ENCODE data around the gene COPS7A.

Gene COPS7A

DNA sequence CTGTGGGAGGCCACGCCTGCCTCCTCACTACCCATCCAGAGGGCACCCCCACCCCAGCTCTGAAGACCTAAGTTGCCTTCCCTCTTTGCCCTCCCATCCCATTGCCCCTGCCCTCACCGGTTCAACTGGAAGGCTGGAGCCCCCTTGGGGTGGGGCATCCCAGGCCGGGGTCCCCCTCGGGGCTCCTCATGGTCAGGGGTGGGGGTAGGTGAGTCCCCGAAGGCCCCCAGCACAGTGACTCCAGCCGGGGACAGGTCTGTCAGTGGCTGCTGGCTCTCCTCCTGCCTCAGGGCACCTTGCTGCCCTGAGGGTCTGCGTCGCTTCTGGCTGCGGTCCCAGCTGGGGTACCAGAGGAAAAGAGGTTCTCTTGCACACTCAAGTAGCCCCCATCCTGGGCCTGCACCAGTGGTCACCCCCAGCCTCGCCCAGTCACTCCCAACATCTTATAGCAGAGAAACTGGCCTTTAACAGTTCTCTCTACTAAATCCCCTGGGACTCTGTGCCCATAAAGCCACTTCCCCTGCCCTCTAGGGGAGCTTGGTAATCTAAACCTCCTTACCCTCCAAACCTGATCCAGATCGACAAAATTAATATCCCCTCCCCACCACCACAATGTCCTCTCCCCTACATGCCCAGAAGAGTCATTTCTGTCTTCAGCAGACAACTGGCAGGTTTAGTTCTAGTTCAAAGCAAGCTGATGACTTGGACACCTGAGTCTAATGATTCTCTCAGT lies 28.4 kb upstream of the COPS7A start:
- no peak overlapping the region for H3K9ac ChIP-seq (ENCODE audit: low read depth, low read length)
- H3K4me3 ChIP-seq (ENCODE audit: low read length), result no peak overlapping the region
- peaks cover 19% of the 10 kb centered on the region for H3K27me3 ChIP-seq (ENCODE audit: insufficient read depth, low read length)
- H3K36me3 ChIP-seq (ENCODE audit: insufficient read depth, low read depth, low read length), result peaks cover 8% of the 10 kb centered on the region; the same call in 1 of the 2 replicates
- no peaks in the 10 kb centered on the region for H3K9me3 ChIP-seq (ENCODE audit: insufficient read depth, low read depth, low read length)
- H3K4me1 ChIP-seq (ENCODE audit: insufficient read depth, low read length), result no peaks in the 10 kb centered on the region; the same call in 1 of the 2 replicates
- no peak overlapping the region for H3K27ac ChIP-seq (ENCODE audit: low read length)

DNA sequence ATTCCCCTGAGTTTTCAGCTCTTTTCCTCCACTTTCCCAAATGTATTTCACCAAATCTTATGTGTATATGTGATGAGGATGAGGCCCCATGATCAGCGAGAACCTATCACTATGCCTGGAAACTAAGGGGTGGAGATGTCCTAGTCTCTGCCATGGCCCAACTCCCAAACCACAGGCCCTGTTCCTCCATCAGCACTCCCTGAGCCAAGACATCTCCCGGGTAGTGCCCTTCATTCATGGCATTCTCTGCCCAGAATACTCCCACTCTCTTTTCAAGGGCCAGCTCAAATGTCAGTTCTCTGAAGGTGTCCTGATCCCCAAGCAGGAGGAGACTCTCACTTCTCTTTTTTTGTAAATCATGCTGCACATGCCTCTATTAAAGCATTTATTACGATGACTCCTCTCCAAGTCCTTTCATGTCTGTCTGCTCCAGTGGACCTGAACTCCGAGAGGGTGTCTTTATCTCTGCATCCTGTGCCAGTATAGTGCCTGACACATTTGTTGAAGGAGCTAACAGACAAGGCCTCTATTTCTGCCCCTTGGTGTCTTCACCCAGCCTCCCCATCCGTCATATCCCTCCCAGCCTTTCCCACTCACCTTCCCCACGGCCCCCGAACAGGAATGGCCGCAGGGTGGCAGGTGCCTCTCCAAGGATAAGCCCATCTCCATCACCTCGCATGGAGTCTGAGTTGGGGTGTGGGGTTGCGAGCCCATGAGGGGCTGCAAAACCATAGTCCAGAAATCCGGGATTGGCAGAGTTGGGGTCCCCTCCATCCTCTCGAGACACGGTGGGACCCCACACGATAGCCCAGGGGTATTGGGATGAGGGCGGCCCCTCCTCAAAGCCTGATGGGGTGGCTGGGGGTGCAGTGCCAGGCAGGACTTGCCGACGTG lies 26.9 kb upstream of the COPS7A start:
- Histone ChIP-seq H3K36me3 (ENCODE audit: insufficient read depth, low read depth, low read length) (peaks cover 8% of the 10 kb centered on the region; the same call in 1 of the 2 replicates), H3K4me1 (ENCODE audit: insufficient read depth, low read length) (no peaks in the 10 kb centered on the region; the same call in 1 of the 2 replicates), H3K9me3 (ENCODE audit: insufficient read depth, low read depth, low read length) (no peaks in the 10 kb centered on the region), H3K4me3 (ENCODE audit: low read length) (no peak overlapping the region), H3K27ac (ENCODE audit: low read length) (no peak overlapping the region), H3K9ac (ENCODE audit: low read depth, low read length) (no peak overlapping the region), H3K27me3 (ENCODE audit: insufficient read depth, low read length) (peaks cover 32% of the 10 kb centered on the region)

DNA sequence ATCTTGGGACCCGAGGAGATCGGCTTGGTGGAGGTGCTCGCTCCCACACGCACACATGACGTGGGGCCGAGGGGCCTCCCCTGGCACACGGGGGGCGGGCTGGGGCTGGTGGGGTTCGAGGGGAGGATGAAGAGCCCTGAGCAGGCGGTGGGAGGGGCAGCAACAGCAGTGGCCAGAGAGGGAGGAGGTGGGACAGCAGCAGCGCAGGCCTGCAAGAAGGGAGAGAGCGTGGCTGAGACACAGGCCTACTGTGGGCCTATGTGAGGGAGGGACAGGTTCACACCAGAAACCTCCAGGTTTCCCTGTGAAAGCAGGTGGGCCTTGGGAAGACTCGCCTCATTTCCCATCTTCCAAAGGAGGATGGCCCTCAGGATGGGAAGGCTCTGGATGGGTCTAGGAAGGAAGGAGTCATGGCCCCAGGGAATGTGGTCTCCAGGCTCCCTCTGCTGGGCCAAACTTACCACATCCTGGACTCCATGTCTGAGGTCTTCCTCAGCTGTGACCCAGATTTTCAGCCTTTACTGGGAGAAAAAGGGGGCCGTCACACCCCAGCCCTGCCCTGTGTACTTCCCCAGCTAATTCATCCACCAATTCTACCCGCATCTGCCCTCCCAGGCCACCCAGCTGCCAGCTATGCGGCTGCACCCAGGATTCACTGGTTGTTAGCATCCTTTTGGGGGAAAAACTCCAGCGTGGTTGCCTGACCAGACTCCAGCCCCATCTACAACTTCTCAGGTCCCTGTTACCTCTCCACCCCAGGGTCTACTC lies 26.1 kb upstream of the COPS7A start:
- H3K9me3 ChIP-seq (ENCODE audit: insufficient read depth, low read depth, low read length), result no peaks in the 10 kb centered on the region
- H3K4me1 ChIP-seq (ENCODE audit: insufficient read depth, low read length), result no peaks in the 10 kb centered on the region; the same call in 1 of the 2 replicates
- H3K27ac ChIP-seq (ENCODE audit: low read length), result no peak overlapping the region
- H3K27me3 ChIP-seq (ENCODE audit: insufficient read depth, low read length), result peaks cover 38% of the 10 kb centered on the region
- peaks cover 8% of the 10 kb centered on the region; the same call in 1 of the 2 replicates for H3K36me3 ChIP-seq (ENCODE audit: insufficient read depth, low read depth, low read length)
- H3K9ac ChIP-seq (ENCODE audit: low read depth, low read length), result no peak overlapping the region
- no peak overlapping the region for H3K4me3 ChIP-seq (ENCODE audit: low read length)

DNA sequence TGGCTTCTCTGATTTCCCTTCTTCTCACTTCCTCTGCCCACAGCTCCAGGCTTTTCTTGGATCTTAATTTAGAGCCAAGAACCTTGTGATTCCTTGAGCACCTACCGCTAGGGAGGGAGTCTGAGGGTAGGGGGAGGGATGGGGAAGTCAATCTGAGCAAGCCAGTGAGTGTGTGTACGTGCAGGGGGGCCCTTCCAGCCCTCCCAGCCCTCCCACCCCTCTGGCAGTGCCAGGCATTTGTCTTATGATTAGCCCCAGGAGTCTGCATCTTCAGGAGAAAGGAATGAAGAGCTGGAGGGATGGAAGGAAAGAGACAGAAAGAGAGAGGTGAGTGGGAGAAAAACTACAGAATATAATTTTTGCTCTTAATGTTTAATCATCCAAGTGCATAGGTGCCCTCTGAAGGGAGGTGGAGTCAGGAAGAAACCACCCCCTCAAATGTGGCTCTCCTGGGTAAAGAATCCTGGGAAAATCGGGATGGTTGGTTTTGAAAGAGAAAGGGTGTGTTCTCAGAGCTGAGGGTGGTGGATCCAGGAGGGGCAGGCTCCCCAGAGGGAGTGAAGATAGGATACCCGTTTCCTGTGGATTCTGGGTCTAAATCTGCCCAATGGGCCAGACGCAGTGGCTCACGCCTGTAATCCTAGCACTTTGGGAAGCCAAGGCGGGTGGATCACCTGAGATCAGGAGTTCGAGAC lies 25.3 kb upstream of the COPS7A start:
- Histone ChIP-seq H3K4me3 (ENCODE audit: low read length) (no peak overlapping the region), H3K4me1 (ENCODE audit: insufficient read depth, low read length) (no peaks in the 10 kb centered on the region; the same call in 1 of the 2 replicates), H3K36me3 (ENCODE audit: insufficient read depth, low read depth, low read length) (peaks cover 8% of the 10 kb centered on the region; the same call in 1 of the 2 replicates), H3K9me3 (ENCODE audit: insufficient read depth, low read depth, low read length) (no peaks in the 10 kb centered on the region), H3K27me3 (ENCODE audit: insufficient read depth, low read length) (peaks cover 38% of the 10 kb centered on the region), H3K27ac (ENCODE audit: low read length) (no peak overlapping the region), H3K9ac (ENCODE audit: low read depth, low read length) (no peak overlapping the region)

DNA sequence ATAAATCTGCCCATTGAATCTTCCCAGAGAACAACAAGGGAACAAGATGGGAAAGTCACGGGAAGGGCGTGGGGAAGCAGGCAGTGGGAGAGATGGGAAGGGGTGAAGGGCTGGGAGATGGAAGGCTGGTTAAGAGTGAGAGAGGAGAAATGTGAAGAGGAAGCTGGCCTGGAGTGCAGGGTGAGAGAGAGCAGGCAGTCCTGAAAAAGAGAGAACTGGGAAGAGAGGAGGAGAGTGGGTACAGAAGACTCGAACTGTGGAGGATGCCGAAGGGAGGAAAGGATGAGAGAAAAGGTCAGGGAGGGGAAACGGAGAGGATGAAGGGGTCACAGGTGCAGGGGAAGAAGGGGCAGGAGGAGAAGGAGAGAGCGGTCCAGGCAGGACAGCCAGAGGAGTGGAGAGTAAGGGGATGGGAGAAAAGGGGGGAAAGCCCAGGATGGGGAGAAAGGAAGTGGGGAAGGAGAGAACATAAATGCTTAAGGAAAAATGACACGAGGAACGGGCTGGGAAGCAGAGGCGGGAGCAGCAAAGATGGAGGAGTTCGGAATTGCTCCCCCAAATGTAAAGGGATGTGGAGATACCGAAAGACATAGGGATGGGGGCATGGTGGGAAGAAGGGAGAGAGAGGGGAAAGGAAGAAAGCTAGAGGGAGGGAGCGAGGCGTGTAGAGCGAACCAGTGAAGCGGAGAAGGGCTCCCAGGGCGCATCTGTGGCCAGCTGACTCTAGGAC lies 24.4 kb upstream of the COPS7A start:
- H3K4me1 ChIP-seq (ENCODE audit: insufficient read depth, low read length), result no peaks in the 10 kb centered on the region; the same call in 1 of the 2 replicates
- H3K9ac ChIP-seq (ENCODE audit: low read depth, low read length), result peak overlapping the region; percentile 53; the same call in 1 of the 2 replicates
- no peaks in the 10 kb centered on the region for H3K9me3 ChIP-seq (ENCODE audit: insufficient read depth, low read depth, low read length)
- H3K27ac ChIP-seq (ENCODE audit: low read length), result no peak overlapping the region
- peaks cover 38% of the 10 kb centered on the region for H3K27me3 ChIP-seq (ENCODE audit: insufficient read depth, low read length)
- H3K4me3 ChIP-seq (ENCODE audit: low read length), result peak overlapping the region; percentile 71
- peaks cover 7% of the 10 kb centered on the region; the same call in 1 of the 2 replicates for H3K36me3 ChIP-seq (ENCODE audit: insufficient read depth, low read depth, low read length)

DNA sequence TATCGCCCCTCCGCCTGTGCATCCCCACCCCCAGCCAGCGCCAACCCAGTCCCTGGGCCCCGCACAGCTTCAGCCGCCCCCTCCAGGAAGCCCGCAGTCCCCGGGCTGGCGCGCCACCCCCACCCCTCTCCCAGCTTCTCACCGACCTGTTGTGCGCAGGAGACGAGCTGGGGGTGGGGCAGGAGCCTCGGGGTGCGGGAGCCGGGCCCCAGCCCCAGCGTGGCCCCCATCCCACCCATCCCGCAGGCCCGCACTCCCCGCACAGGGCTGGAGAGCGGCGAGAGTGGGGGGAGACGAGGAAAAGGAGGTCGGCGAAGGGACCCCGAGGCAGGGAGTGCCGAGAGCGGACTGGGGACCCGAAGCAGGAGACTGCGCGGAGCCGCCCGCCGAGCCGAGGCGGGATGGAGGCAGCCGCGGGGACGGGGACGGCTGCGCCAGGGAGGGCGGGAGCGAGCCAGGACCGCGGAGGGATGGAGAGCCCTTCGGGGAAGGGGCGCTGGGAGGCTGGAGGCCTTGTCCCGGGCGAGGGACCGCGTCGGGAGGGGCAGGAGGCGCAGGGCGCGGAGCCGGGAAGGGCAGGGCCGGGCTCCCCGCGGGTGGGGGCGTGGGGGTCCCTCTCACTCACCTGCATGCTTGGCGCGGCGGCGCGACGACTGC lies 23.7 kb upstream of the COPS7A start:
- Histone ChIP-seq H3K27ac (ENCODE audit: low read length) (no peak overlapping the region), H3K9me3 (ENCODE audit: insufficient read depth, low read depth, low read length) (no peaks in the 10 kb centered on the region), H3K4me1 (ENCODE audit: insufficient read depth, low read length) (no peaks in the 10 kb centered on the region; the same call in 1 of the 2 replicates), H3K27me3 (ENCODE audit: insufficient read depth, low read length) (peaks cover 38% of the 10 kb centered on the region), H3K4me3 (ENCODE audit: low read length) (peak overlapping the region; percentile 71), H3K36me3 (ENCODE audit: insufficient read depth, low read depth, low read length) (peaks cover 5% of the 10 kb centered on the region; the same call in 1 of the 2 replicates), H3K9ac (ENCODE audit: low read depth, low read length) (peak overlapping the region; percentile 53; the same call in 1 of the 2 replicates)

DNA sequence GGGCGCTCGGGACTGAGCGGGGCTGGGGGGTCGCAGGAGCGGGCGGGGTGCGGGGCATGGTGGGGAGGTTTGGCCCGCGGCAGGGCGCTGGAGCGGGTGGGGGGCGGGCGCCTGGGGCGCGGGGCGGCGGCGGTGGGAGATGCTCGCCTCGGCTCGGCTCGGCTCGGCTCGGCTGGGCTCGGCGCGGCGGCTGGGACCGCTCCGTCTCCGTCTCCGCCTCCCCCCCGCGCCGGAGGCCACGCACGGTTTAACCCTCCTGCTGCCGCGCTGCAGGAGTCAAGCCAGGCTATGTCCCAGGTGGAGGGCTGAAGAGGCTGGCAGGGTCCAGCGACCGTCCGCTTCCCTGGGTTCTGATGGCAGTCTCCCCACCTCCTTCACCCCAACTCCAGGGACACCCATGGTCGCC lies 23.2 kb upstream of the COPS7A start, which contains the start of gene PIANP:
TSS of gene PIANP (minus strand) at position 170 of the 406 bp plus-strand sequence. CDS start 2,754 bp downstream, outside the sequence.
- H3K9me3 ChIP-seq (ENCODE audit: insufficient read depth, low read depth, low read length), result no peaks in the 10 kb centered on the region
- H3K36me3 ChIP-seq (ENCODE audit: insufficient read depth, low read depth, low read length), result peaks cover 5% of the 10 kb centered on the region; the same call in 1 of the 2 replicates
- H3K9ac ChIP-seq (ENCODE audit: low read depth, low read length), result peak within 1 kb of the TSS; percentile 53; the same call in 1 of the 2 replicates
- H3K27ac ChIP-seq (ENCODE audit: low read length), result no peak within 1 kb of the TSS
- H3K27me3 ChIP-seq (ENCODE audit: insufficient read depth, low read length), result peaks cover 38% of the 10 kb centered on the region
- H3K4me1 ChIP-seq (ENCODE audit: insufficient read depth, low read length), result no peaks in the 10 kb centered on the region; the same call in 1 of the 2 replicates
- H3K4me3 ChIP-seq (ENCODE audit: low read length), result peak within 1 kb of the TSS; percentile 71

DNA sequence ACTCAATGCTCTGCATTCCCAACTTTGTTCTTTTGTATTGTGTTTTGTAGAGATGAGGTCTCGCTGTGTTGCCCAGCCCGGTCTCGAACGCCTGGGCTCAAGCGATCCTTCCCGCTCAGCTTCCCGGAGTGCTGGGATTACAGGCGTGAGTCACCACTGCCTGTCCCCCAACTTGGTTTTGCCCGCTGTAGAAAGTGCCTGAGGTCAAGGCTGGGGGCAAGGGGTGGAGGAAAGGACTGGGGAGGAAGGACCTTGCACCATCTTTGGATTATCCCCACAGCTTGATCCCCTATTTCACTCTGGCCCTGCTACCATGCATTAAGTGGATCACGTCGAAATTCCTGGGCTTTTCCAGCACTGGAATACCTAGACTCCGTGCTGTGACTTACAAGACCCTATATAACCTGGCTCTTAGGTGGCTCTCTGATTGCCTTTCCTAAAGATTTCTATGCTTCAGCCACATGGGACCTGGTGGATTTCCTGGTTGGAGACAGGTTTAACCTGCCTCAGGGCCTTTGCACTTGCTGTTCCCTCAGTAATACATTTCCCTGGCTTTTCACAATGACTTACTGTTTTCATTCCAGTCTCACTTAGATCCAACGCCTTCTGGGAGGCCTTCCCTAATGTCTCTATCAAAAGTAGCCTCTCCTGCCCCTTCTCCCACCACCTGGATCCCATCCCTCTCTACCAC lies 22.6 kb upstream of the COPS7A start:
- Histone ChIP-seq H3K27me3 (ENCODE audit: insufficient read depth, low read length) (peaks cover 38% of the 10 kb centered on the region), H3K4me1 (ENCODE audit: insufficient read depth, low read length) (no peaks in the 10 kb centered on the region; the same call in 1 of the 2 replicates), H3K9ac (ENCODE audit: low read depth, low read length) (peak overlapping the region; percentile 18; the same call in 1 of the 2 replicates), H3K9me3 (ENCODE audit: insufficient read depth, low read depth, low read length) (no peaks in the 10 kb centered on the region), H3K4me3 (ENCODE audit: low read length) (peak overlapping the region; percentile 71), H3K36me3 (ENCODE audit: insufficient read depth, low read depth, low read length) (peaks cover 5% of the 10 kb centered on the region; the same call in 1 of the 2 replicates), H3K27ac (ENCODE audit: low read length) (no peak overlapping the region)

DNA sequence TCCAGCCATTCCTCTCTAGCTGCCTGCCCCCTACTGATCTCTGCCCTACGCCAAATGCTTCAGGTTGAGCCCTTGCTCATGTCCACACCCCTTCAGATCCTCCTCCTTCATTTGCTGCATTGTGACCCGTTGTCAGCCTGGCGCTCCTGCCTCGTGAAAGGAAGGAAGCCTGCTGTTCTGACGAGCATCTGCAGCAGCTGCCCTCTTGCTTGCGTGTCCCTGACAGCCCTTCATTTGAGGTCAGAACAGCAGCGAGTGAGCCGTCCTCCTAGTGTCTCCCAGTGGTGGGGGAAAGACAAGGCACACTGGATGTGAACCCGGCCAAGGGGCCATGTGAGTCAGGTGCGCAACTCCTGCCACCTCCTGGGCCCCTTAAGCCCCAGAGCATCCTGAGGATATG lies 20.2 kb upstream of the COPS7A start:
- 0 out of 2 replicates have a peak overlapping the region, but pooled peaks have one; percentile 41 for H3K4me3 ChIP-seq (ENCODE audit: low read length)

More for the DNA sequence above, 20.2 kb upstream of the COPS7A start:
- no peaks in the 10 kb centered on the region for H3K36me3 ChIP-seq (ENCODE audit: insufficient read depth, low read depth, low read length)
- no peaks in the 10 kb centered on the region; the same call in 1 of the 2 replicates for H3K4me1 ChIP-seq (ENCODE audit: insufficient read depth, low read length)
- H3K27me3 ChIP-seq (ENCODE audit: insufficient read depth, low read length), result peaks cover 33% of the 10 kb centered on the region
- H3K9ac ChIP-seq (ENCODE audit: low read depth, low read length), result no peak overlapping the region
- H3K27ac ChIP-seq (ENCODE audit: low read length), result no peak overlapping the region
- no peaks in the 10 kb centered on the region for H3K9me3 ChIP-seq (ENCODE audit: insufficient read depth, low read depth, low read length)
